GM11168 (cell line): ENCODE measurements around the gene MYT1.
"Not testable (repeated sequence)": the region's sequence is repeated elsewhere in the genome, so short reads cannot be mapped to it uniquely, and the experiment has no call there.

Experiments
- in situ Hi-C: fragments of 300-500 bp; cut with MboI; formaldehyde crosslinking; loops from one replicate; pipeline ENCODE4 v1.12.0; 2022; ENCODE audit warnings: low sequenced_read_pairs; ENCODE audit not compliant: unreplicated experiment

The MYT1 gene

GRCh38 chr20:64164123-64164836, at the start of gene MYT1:
Gene MYT1, plus strand, starts transcription at chr20:64164452. Its CDS starts 34,410 bp downstream, at chr20:64198862.
- in situ Hi-C loops = no loop called here

GRCh38 chr20:64115171-64115911, 48.9 kb upstream of the MYT1 start:
- in situ Hi-C loops = no loop called here

DNA sequence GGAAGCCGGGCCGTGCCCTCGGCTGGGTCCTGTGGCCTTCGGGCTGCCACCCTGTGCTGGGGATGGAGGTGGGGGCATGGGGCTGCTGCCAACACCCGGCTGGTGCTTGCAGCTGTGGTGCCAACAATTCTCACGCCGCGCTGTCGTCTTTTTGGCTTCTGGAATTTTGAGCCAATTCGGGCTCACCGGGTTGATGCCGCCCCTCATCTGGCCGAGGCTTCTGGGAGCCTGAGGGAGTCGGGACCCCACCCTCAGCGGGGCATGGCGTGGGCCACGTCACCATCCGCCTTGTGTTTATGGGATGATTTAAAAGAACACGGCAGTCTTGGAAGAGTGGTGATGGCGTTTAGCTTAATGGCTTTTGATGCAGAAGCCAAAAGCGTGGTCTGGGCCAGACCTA, 48.2 kb upstream of the MYT1 start:
- in situ Hi-C loops = no loop called here

DNA sequence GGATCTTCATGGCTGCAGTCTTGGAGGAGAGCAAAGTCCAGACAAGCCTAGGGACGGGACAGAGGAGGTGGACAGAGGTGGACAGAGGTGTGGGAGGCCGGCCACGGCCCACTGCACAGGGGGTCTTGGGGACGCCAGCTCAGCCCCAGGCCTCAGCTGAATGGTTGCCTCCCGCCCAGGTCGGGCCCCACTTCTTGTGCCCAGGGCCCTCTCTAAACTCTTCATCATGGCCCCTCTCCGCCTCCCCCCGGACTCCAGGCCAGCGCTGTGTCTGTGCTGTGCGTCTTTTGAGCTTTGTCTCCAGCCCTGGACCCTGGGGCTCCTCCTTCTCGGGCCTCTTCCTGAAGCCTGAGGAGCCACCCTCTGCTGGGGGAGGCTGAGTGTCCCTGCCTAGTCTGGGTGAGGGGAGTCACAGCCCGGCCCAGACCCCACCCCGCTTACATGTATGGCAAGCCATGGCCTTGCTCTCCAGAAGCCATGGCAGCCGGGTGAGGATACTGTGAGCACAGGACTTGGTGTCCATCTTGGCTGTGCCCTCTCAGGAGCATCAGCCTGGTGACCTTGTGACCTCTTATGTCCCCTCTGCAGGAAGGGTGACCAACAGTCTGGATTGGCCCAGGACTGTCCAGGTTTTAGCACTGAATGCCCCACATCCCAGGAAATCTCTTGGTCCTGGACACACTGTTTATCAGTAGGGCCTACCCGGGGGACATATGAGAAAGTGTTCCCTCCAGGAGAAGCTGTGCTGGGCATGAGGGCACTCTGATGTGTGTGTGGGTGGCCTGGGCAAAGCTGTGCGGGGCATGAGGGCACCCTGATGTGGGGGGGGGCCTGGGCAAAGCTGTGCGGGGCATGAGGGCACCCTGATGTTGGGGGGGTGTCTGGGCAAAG, 47.5 kb upstream of the MYT1 start:
- in situ Hi-C loops = no loop called here

DNA sequence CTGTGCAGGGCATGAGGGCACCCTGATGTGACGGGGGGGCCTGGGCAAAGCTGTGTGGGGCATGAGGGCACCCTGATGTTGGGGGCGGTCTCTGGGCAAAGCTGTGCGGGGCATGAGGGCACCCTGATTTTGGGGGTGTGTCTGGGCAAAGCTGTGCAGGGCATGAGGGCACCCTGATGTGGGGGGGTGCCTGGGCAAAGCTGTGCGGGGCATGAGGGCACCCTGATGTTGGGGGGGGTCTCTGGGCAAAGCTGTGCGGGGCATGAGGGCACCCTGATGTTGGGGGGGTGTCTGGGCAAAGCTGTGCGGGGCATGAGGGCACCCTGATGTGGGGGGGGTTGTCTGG, 46.8 kb upstream of the MYT1 start:
- in situ Hi-C loops = not testable (repeated sequence)

DNA sequence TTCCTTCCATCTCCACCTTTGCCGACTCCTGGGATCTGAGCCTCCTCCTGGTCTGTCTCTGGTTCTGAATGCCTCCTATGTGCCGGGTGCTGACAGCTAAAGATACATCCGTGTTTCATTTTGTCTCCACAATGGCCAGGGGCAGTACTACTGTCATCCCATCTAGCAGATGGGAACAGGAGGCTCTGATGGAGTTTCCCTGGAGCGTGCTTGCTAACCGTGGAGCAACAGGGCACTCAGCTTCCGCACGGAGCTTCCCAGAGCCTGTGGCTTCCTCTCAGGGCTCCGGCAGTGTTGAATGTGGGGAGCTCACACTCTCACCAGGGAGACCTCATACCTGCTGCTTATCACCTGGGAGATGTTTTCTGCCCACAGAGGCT, 45.0 kb upstream of the MYT1 start:
- in situ Hi-C loops = no loop called here

DNA sequence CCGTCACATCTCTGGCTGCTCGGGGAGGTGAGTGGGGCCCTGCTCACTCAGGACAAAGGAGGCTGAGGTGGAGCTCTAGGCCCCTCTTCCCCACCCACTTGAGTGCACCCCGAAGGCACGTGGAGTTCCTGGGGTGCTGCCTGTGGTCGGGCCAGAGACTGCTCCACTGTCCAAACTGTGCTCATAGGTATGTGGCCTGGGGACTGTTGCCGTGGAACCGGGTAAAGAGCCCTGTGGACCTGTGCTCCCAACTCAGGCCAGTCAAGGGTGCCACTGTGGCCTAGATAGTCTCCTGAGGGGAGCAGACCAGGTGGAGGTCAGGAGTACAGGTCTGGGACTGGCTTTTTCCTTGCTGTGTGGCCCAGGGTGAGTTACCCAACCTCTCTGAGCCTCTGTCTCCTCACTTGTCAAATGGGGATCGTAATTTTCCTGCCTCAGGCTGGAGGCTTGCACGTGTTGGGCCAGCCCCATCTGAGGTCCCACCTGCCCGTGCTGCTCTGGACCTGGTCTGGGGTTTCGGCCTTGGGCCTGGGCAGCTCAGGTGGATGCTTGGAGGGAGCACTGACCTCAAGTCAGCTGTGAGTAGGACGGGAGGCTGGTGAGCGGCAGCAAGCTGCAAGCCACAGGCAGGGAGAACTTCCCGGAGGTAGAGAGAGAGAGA, 44.4 kb upstream of the MYT1 start:
- in situ Hi-C loops = no loop called here

DNA sequence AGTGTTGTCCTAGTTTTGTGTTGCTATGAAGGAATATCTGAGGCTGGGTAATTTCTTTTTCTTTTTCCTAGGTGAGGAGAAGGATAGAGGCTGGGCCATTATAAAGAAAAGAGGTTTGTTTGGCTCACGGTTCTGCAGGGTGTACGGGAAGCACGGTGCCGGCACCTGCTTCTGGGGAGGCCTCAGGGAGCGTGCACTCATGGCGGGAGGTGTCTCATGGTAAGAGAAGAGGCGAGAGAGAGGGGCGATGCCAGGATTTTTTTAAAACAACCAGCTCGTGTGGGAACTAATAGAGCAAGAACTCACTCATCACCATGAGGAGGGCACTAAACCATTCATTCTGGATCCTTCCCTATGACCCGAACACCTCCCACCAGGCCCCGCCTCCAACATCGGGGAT, 42.7 kb upstream of the MYT1 start:
- in situ Hi-C loops = no loop called here

GRCh38 chr20:64122927-64123326, 41.3 kb upstream of the MYT1 start:
- in situ Hi-C loops = not testable (repeated sequence)

DNA sequence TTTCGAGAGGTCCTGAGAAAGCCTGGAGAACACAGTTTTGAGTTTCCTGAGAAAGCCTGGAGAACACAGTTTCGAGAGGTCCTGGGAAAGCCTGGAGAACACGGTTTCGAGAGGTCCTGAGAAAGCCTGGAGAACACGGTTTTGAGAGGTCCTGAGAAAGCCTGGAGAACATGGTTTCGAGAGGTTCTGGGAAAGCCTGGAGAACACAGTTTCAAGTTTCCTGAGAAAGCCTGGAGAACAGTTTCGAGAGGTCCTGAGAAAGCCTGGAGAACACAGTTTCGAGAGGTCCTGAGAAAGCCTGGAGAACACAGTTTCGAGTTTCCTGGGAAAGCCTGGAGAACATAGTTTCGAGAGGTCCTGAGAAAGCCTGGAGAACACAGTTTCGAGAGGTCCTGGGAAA, 40.7 kb upstream of the MYT1 start:
- in situ Hi-C loops = not testable (repeated sequence)

DNA sequence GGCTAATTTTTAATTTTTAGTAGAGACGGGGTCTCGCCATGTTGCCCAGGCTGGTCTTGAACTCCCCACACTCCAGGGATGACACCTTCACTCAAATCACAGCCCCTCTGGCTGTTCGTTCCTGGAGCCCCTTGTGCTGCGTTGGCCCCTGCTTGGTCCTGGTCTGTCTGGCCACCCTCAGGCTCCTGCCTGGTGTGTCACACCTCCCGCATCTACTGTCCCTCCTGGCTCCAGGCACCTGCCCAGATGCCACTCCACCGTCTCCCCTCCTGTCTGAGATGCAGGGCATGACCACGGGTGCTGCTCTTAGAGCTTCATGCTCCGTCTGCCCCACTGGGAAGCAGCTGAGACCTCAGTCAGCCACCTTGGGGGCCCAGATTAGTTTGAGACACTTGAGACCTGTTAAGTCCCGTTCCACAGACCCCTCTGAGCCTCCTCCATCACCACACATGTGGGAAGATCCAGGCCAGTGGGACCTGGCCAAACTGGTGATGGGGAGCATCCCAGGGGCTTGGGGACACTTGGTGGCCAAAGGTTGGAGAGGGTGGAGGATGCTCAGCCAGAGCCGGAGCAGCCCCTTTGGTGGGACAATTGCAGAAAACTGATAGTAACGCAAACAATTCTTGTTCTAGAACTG, 35.0 kb upstream of the MYT1 start:
- in situ Hi-C loops = no loop called here

GRCh38 chr20:64130271-64130670, 34.0 kb upstream of the MYT1 start:
- in situ Hi-C loops = no loop called here

DNA sequence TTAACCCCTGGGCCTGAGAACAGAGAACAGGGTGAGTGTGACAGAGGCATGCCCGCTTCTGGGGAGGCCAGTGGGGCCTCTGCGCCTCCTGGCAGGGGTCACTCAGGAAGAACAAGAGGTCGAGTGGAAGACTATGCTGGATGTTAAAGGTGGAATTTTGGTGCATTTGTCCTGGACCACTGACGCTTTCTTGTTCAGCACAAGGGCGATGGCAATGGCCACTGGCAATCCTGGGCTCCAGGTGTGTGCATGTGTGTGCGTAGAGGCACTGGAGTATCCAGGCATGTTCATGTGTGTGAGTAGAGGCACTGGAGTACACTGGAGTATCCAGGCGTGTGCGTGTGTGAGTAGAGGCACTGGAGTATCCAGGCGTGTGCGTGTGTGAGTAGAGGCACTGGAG, 33.4 kb upstream of the MYT1 start:
- in situ Hi-C loops = no loop called here

DNA sequence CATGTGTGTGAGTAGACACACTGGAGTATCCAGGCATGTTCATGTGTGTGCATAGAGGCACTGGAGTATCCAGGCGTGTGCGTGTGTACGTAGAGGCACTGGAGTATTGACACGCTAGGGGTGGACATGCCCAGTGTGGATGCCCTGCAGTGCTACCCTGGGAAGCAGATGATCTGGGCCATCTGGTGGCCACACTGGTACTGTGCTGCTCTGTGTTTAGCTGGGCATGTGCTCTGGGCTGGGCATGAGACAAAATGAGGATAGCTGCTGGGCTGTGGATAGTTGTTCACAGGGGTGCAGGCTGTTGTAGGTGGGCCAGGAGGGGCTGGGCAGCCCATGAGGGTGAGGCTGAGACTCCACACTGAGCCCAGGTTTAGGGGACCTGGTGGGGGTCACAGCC, 32.8 kb upstream of the MYT1 start:
- in situ Hi-C loops = no loop called here

- in situ Hi-C loops = no loop called here
Observed at GRCh38 chr20:64133951-64134407, 30.3 kb upstream of the MYT1 start.

DNA sequence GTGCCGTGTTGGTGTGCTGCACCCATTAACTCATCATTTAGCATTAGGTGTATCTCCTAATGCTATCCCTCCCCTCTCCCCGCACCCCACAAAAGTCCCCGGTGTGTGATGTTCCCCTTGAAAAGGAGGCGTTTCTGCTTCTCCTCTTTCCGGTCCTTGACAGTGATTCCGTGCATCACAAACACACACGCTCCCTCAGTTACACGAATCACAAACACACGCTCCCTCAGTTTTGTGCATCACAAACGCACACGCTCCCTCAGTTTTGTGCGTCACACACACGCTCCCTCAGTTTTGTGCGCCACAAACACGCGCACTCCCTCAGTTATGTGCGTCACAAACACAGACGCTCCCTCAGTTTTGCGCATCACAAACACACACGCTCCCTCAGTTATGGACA, 29.5 kb upstream of the MYT1 start:
- in situ Hi-C loops = not testable (repeated sequence)

GRCh38 chr20:64136004-64136710, 28.1 kb upstream of the MYT1 start:
- in situ Hi-C loops = no loop called here

GRCh38 chr20:64137598-64138031, 26.6 kb upstream of the MYT1 start:
- in situ Hi-C loops = no loop called here

DNA sequence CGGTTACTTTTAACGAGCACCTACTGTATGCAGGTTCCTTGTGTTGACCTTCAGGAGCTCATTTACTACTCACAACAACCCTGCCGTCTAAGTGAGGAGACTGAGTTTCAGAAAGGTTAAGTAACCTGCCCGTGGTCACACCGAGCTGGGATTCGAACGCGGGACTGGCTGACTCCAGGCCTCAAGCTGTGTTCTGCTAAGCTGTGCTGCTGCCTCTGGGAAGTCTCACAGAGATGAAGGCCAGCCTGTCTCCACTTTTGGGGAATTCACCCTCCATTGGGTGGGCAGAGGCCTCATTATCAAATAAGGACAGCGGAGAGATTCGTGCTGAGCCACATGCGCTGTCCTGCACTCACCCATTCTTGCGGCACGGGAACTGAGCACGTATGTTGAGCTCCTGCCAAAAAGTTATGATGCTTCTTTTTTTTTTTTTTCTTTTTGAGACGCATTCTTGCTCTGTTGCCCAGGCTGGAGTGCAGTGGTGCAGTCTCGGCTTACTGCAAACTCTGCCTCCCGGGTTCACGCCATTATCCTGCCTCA, 25.9 kb upstream of the MYT1 start:
- in situ Hi-C loops = no loop called here
